ENCODE measurements around the gene FNBP1. TPM values are rescaled to one million over a fixed set of nuclear protein-coding genes. Genes with fewer than 3 reads are reported as not detected.

FNBP1 gene
- total RNA-seq, 1 donor from 2014 or later: 34.9 TPM

DNA sequence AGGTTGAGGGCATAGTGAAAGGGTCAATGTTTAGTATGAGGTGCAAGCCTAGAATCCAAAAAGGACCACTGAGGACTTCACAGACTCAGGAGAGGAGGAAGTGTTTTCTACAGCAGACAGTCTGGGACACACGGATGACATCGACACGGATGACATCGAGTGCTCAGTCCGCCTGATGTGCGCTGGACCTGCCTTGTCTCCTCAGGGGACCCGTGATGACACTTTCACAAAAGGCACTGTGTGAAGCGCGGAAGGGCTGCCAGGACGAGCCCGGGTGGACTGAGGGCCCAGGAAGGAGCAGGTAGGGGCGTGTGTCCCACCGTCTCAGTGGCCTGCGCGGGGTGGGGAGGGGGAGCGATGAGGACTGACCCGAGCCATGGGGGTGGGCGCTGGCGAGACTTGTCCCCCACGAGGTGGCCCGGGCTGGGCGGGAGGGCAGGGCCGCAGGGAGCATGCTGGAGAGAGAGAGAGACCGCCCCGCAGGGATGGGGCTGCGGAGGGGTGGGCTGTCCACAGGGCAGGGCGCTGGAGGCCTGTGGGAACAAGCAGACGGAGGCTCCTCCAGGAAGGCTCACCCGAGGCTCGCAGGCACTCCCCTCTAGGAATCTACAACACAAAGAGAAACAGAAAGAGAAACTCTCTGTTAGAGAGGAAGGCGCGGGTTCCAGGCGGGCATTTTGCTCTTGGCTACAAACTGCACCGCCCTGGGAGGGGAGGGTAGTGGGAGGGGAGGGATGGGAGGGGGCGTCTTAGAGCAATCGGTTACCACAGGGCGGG, 152.9 kb downstream of the FNBP1 start:
- Histone ChIP-seq H3K4me2 (peak overlapping the region; percentile 55), H3K9ac (no peak overlapping the region), H4K20me1 (ENCODE audit: low read depth) (no peaks in the 10 kb centered on the region), H3K4me1 (peaks cover 27% of the 10 kb centered on the region), H3K9me3 (ENCODE audit: low read depth) (no peaks in the 10 kb centered on the region), H3K27me3 (no peaks in the 10 kb centered on the region), H2AFZ (replicated peaks) (peak overlapping the region; percentile 7), H3K36me3 (no peaks in the 10 kb centered on the region), H3F3A (ENCODE audit: low read depth) (peaks cover 24% of the 10 kb centered on the region), H3K4me3 (no peak overlapping the region), H3K27ac (no peak overlapping the region), H3K79me2 (ENCODE audit: low read depth) (no peaks in the 10 kb centered on the region)
- peaks cover 21% of the 10 kb centered on the region for H3K36me3 Mint-ChIP-seq
- H3K27me3 Mint-ChIP-seq (ENCODE audit: insufficient read depth, low read depth): peaks cover 2% of the 10 kb centered on the region
- H3K9me3 Mint-ChIP-seq: no peaks in the 10 kb centered on the region
- peak overlapping the region; percentile 41 for H3K4me3 Mint-ChIP-seq
- H3K27ac Mint-ChIP-seq: no peak overlapping the region
- H3K4me1 Mint-ChIP-seq: peaks cover 48% of the 10 kb centered on the region
- TF ChIP-seq, protein P1, sequence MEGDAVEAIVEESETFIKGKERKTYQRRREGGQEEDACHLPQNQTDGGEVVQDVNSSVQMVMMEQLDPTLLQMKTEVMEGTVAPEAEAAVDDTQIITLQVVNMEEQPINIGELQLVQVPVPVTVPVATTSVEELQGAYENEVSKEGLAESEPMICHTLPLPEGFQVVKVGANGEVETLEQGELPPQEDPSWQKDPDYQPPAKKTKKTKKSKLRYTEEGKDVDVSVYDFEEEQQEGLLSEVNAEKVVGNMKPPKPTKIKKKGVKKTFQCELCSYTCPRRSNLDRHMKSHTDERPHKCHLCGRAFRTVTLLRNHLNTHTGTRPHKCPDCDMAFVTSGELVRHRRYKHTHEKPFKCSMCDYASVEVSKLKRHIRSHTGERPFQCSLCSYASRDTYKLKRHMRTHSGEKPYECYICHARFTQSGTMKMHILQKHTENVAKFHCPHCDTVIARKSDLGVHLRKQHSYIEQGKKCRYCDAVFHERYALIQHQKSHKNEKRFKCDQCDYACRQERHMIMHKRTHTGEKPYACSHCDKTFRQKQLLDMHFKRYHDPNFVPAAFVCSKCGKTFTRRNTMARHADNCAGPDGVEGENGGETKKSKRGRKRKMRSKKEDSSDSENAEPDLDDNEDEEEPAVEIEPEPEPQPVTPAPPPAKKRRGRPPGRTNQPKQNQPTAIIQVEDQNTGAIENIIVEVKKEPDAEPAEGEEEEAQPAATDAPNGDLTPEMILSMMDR (IDR thresholded peaks at IDR 0.05): no peak
- no peak for TF ChIP-seq EZH2phosphoT487 (IDR thresholded peaks at IDR 0.05)
- TF ChIP-seq EZH2 (IDR thresholded peaks at IDR 0.05): no peak
- DNase-seq (ENCODE audit: low spot score): peak; percentile 56

DNA sequence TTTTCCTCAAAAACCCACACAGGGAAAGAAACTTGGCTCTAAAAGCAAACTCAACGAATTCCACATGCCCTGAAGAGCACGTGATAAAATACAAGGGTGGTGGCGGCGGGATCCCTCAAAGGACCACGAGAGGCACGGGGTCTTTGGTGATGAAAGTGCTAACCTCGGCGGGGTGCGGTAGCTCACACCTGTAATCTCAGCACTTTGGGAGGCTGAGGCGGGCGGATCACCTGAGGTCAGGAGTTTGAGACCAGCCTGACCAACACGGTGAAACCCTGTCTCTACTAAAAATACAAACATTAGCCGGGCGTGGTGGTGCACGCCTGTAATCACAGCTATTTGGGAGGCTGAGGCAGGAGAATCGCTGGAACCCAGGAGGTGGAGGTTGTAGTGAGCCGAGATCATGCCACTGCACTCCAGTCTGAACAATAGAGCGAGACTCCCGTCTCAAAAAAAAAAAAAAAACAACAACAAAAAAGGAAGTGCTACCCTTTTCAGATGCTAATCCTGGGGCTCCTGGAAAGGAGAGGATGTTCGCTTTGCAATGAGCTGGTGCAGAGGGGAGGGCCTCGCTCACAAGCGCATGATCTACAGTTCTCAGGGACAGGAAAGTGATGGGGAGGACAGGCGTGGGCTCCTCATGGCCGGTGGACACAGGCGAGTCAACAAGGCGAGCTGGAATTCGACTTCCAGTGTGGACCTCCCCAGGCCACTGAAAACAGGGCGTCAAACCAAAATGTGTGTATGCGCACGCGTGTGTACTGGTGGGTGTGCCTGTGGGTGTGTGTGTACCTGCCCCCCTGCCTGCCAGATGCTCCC, 153.7 kb downstream of the FNBP1 start:
- H3K79me2 ChIP-seq (ENCODE audit: low read depth): no peaks in the 10 kb centered on the region
- H3F3A ChIP-seq (ENCODE audit: low read depth): peaks cover 31% of the 10 kb centered on the region
- peaks cover 2% of the 10 kb centered on the region for H3K27me3 Mint-ChIP-seq (ENCODE audit: insufficient read depth, low read depth)
- H3K4me3 ChIP-seq: no peak overlapping the region
- peaks cover 18% of the 10 kb centered on the region for H3K36me3 Mint-ChIP-seq
- H4K20me1 ChIP-seq (ENCODE audit: low read depth): no peaks in the 10 kb centered on the region
- no peak overlapping the region for H3K27ac Mint-ChIP-seq
- no peaks in the 10 kb centered on the region for H3K27me3 ChIP-seq
- H3K9ac ChIP-seq: no peak overlapping the region
- no peak overlapping the region for H3K27ac ChIP-seq
- DNase-seq (ENCODE audit: low spot score): no peak
- no peaks in the 10 kb centered on the region for H3K9me3 ChIP-seq (ENCODE audit: low read depth)
- TF ChIP-seq EZH2phosphoT487 (IDR thresholded peaks at IDR 0.05) (no peak), EZH2 (IDR thresholded peaks at IDR 0.05) (no peak)
- TF ChIP-seq, protein P1 (IDR thresholded peaks at IDR 0.05): no peak
- no peaks in the 10 kb centered on the region for H3K36me3 ChIP-seq
- peaks cover 56% of the 10 kb centered on the region for H3K4me1 Mint-ChIP-seq
- no peak overlapping the region for H2AFZ ChIP-seq (replicated peaks)
- H3K9me3 Mint-ChIP-seq: no peaks in the 10 kb centered on the region
- peaks cover 34% of the 10 kb centered on the region for H3K4me1 ChIP-seq
- peak overlapping the region; percentile 41 for H3K4me3 Mint-ChIP-seq
- H3K4me2 ChIP-seq: no peak overlapping the region

DNA sequence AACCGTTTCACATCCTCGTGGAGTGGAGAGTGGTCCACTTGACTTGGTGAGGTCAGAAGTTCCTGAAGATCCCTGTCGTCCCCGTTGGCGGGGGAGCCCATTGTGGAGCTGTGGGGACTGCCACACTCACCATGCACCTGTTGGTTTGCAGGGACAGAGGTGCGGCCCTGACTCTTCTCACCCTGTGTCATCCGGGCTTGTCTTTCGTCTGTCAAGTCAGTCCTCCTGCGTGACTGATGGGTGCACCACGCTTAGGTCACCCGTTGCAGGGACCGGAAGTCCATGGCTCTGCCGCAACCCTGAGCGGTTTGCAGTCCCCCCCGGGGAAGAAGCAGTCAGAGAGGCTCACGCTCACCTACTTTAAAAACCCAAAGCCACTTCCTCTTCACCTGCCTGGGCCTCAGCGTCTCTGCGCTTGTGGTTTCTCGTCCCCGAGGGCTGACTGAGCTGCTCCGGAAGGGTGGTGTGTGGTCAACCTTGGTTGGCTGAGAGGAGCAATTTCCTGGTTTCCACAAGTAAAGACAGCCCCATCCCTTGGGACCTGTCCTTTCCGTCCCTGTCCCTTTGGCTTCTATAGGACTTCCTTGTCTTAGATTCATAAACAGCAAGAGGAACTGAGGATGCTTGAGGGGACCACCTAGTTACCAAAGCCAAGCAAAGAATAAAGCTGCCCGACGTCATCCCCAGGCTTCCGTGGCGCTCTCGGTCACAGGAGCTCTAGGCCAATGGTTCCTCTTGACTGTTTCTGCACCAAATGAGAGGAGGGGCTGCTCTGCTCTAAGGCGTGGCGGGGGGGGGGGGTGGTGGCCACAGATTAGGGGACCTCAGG, 154.5 kb downstream of the FNBP1 start:
- DNase-seq (ENCODE audit: low spot score): no peak
- no peaks in the 10 kb centered on the region for H3K27me3 ChIP-seq
- TF ChIP-seq, protein P1 (IDR thresholded peaks at IDR 0.05): no peak
- TF ChIP-seq EZH2 (IDR thresholded peaks at IDR 0.05) (no peak), EZH2phosphoT487 (IDR thresholded peaks at IDR 0.05) (no peak)
- H3K27ac ChIP-seq: no peak overlapping the region
- H2AFZ ChIP-seq (replicated peaks): no peak overlapping the region
- peak overlapping the region; percentile 53 for H3K4me3 Mint-ChIP-seq
- no peak overlapping the region for H3K9ac ChIP-seq
- H3K9me3 ChIP-seq (ENCODE audit: low read depth): no peaks in the 10 kb centered on the region
- H3K4me3 ChIP-seq: no peak overlapping the region
- no peaks in the 10 kb centered on the region for H4K20me1 ChIP-seq (ENCODE audit: low read depth)
- H3K4me1 ChIP-seq: peaks cover 38% of the 10 kb centered on the region
- H3F3A ChIP-seq (ENCODE audit: low read depth): peaks cover 38% of the 10 kb centered on the region
- no peak overlapping the region for H3K27ac Mint-ChIP-seq
- no peaks in the 10 kb centered on the region for H3K79me2 ChIP-seq (ENCODE audit: low read depth)
- H3K36me3 Mint-ChIP-seq: peaks cover 14% of the 10 kb centered on the region
- H3K27me3 Mint-ChIP-seq (ENCODE audit: insufficient read depth, low read depth): peaks cover 2% of the 10 kb centered on the region
- H3K4me2 ChIP-seq: no peak overlapping the region
- peaks cover 61% of the 10 kb centered on the region for H3K4me1 Mint-ChIP-seq
- H3K9me3 Mint-ChIP-seq: no peaks in the 10 kb centered on the region
- H3K36me3 ChIP-seq: no peaks in the 10 kb centered on the region
